Heart left ventricle (tissue), 16 donors: ENCODE data around the gene DUSP16. TPM values are rescaled to one million over a fixed set of nuclear protein-coding genes. Genes with fewer than 3 reads are reported as not detected.
A peak's percentile ranks its signal among the peaks of the same experiment; 100 is the strongest.

Source experiments
- ATAC-seq, 4 donors: fragments of 200-7000 bp; cut with Tn5 transposase; one replicate each; pipeline ENCODE4 v1.9.1; 2020 to 2022; ENCODE audit warnings: moderate library complexity in 4 of 4, mild to moderate bottlenecking in 3 of 4, moderate number of reproducible peaks in 1 of 4
- DNase-seq, 5 donors: peaks; one replicate each; pipeline ENCODE4 v3.0.0-alpha.2; 2020
- H3K27ac ChIP-seq, 12 donors: fragments of 200-600 bp; sonication (generic) in 4 of 12; one replicate each; pipeline versions ENCODE4 v1.5.0 to v1.8.0; 2016 to 2022; ENCODE audit warnings: mild to moderate bottlenecking in 2 of 12
- H3K27me3 ChIP-seq, 9 donors: fragments of 200-600 bp; sonication (generic) in 2 of 9; one replicate each; pipeline versions ENCODE4 v1.5.1 to v1.8.0; 2016 to 2022; ENCODE audit warnings: mild to moderate bottlenecking in 3 of 9
- H3K36me3 ChIP-seq, 9 donors: fragments of 200-600 bp; sonication (generic) in 2 of 9; one replicate each; pipeline versions ENCODE4 v1.5.0 to v1.8.0; 2018 to 2022; ENCODE audit warnings: mild to moderate bottlenecking in 2 of 9
- H3K4me1 ChIP-seq, 12 donors: fragments of 200-600 bp; sonication (generic) in 4 of 12; one replicate each; pipeline versions ENCODE4 v1.5.0 to v1.8.0; 2016 to 2022; ENCODE audit warnings: mild to moderate bottlenecking in 3 of 12
- H3K4me3 ChIP-seq, 12 donors: fragments of 200-600 bp; sonication (generic) in 4 of 12; one replicate each; pipeline versions ENCODE4 v1.5.0 to v1.8.0; 2017 to 2022; ENCODE audit warnings: mild to moderate bottlenecking in 9 of 12, moderate library complexity in 4 of 12
- H3K9me3 ChIP-seq, 12 donors: fragments of 200-600 bp; sonication (generic) in 4 of 12; one replicate each; pipeline versions ENCODE4 v1.5.0 to v1.8.0; 2016 to 2022; ENCODE audit warnings: mild to moderate bottlenecking in 1 of 12
- POLR2A ChIP-seq, 2 donors: fragments of 450-650 bp; IDR thresholded peaks; one replicate each; pipeline ENCODE4 v1.6.1; 2017; ENCODE audit warnings: antibody characterized with exemption in 2 of 2, mild to moderate bottlenecking in 2 of 2, moderate library complexity in 2 of 2
- WGBS, 4 donors: extraction: QIAGEN DNeasy Blood & Tissue Kit in 2 of 4; methylation state at CpG; one replicate each; pipeline versions ENCODE4 v1.1.5 to v1.1.7; 2013 to 2018; 5-methylcytosine and 5-hydroxymethylcytosine counted together
- intact Hi-C, 10 donors: fragments of 100-400 bp; cut with DNase I; formaldehyde crosslinking; loops; one replicate each; pipeline versions ENCODE4 v1.11.1 to v1.14.2; 2022
- polyA plus RNA-seq, 2 donors: library from polyadenylated mRNA; stranded (reverse); fragments of 200-250 nt; gene quantifications; one replicate each; pipeline ENCODE4 v1.2.3, GENCODE V29; 2013
- total RNA-seq, 9 donors: library from RNA; depleted of rRNA in 2 of 9; stranded (reverse); fragments of >200 nt in 2 of 9; fragmentation: NEBNext Ultra II Directional in 3 of 9; extraction: Animal tissue kit (Norgen Biotek cat#: 25700) in 3 of 9; gene quantifications; one replicate each; pipeline versions ENCODE4 v1.1.0 to v1.2.4, GENCODE V29; 2016 to 2023
- TF ChIP-seq, protein P1 (sequence below), 12 donors: fragments of 200-600 bp; sonication (generic) in 4 of 12; IDR thresholded peaks; one replicate each; pipeline versions ENCODE4 v1.5.0 to v1.8.0; 2018 to 2022; ENCODE audit warnings: antibody characterized with exemption in 12 of 12, mild to moderate bottlenecking in 5 of 12
- donor health status: ischemic (EF 13 %, LVEDD 7.1; RV severe dilation, severe dysfunction).
- donor health status: healthy with polysubstance abuse.
- donor health status: DM: no; HTN: yes; CAD: no.
- donor health status: DM: no; HTN: no; CAD: no.
- donor health status: ischemic (EF 25% LVEDD 6.9; RV normal size, moderate dysfunction).
- donor health status: ischemic (EF 25% LVEDD 5.7; RV mildly dilated, moderate dysfunction).
- donor health status: healthy.
- donor health status: DM: yes; HTN: yes; CAD: no.
- donor health status: ischemic (EF 35%, LVEDD 5.7; RV mildly dilated, moderate dysfunction).
- donor health status: nonischemic (EF 11% LVEDD 7.7; RV severe dilation, severe dysfunction).
- donor health status: DM: yes; HTN: yes; CAD: no.
- donor health status: PGD.
- donor health status: ischemic (EF 29% LVEDD 5.4; RV normal size, mild dysfunction).
- donor health status: nonischemic (EF 23%, LVEDD 6.1; RV moderate dilation, normal function).

The DUSP16 gene
- total and polyA plus RNA-seq, 11 donors, result 2.5 to 24.7 (median 15.1) TPM

- Histone ChIP-seq H3K27ac (peak overlapping the region; percentile 97 to 100 (median 99)), H3K9me3 (peaks cover 0 to 8% (median 0%) of the 10 kb centered on the region in 12 donors), H3K4me3 (peak overlapping the region; percentile 43 to 95 (median 75)), H3K36me3 (peaks cover 0 to 3% (median 0%) of the 10 kb centered on the region in 9 donors), H3K27me3 (no peaks in the 10 kb centered on the region), H3K4me1 (peaks cover 0 to 35% (median 31%) of the 10 kb centered on the region in 12 donors)
- DNase-seq, result no peak
- no peak for TF ChIP-seq POLR2A (IDR thresholded peaks at IDR 0.05)
- TF ChIP-seq, protein P1, sequence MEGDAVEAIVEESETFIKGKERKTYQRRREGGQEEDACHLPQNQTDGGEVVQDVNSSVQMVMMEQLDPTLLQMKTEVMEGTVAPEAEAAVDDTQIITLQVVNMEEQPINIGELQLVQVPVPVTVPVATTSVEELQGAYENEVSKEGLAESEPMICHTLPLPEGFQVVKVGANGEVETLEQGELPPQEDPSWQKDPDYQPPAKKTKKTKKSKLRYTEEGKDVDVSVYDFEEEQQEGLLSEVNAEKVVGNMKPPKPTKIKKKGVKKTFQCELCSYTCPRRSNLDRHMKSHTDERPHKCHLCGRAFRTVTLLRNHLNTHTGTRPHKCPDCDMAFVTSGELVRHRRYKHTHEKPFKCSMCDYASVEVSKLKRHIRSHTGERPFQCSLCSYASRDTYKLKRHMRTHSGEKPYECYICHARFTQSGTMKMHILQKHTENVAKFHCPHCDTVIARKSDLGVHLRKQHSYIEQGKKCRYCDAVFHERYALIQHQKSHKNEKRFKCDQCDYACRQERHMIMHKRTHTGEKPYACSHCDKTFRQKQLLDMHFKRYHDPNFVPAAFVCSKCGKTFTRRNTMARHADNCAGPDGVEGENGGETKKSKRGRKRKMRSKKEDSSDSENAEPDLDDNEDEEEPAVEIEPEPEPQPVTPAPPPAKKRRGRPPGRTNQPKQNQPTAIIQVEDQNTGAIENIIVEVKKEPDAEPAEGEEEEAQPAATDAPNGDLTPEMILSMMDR (IDR thresholded peaks at IDR 0.05), result no peak
- WGBS, 4 donors, result 43 to 48% (median 45%) methylated on average over 11 of the region's 11 CpGs
- no peak for ATAC-seq
- intact Hi-C loops, result loop anchor here (1.0 to 10.0 kb wide), 16 partner anchors 47 to 224 kb away; partner anchors contain the start of genes CDKN1B (in 5 of the 10), CREBL2 (in 5 of the 10), GPR19 (in 3 of the 10) and APOLD1 (in 1 of the 10)
These were observed 746 bp upstream of the DUSP16 start for GRCh38 chr12:12563290-12563928.

- WGBS, 4 donors, result 0 to 1% (median 0%) methylated on average over 31 to 45 of the region's 45 CpGs
- Histone ChIP-seq H3K36me3 (peaks cover 0 to 3% (median 0%) of the 10 kb centered on the region in 9 donors), H3K9me3 (peaks cover 0 to 3% (median 0%) of the 10 kb centered on the region in 12 donors), H3K27me3 (no peaks in the 10 kb centered on the region), H3K27ac (peak overlapping the region; percentile 97 to 100 (median 99)), H3K4me1 (peaks cover 0 to 37% (median 31%) of the 10 kb centered on the region in 12 donors), H3K4me3 (peak overlapping the region; percentile 50 to 95 (median 75))
- TF ChIP-seq POLR2A (IDR thresholded peaks at IDR 0.05), result no peak
- TF ChIP-seq, protein P1 (IDR thresholded peaks at IDR 0.05), result no peak
- intact Hi-C loops, result loop anchor here (1.0 to 10.0 kb wide), 16 partner anchors 49 to 225 kb away; partner anchors contain the start of genes CDKN1B (in 5 of the 10), CREBL2 (in 5 of the 10), GPR19 (in 3 of the 10) and APOLD1 (in 1 of the 10)
- peak in 4 of 5 donors; percentile 31 to 70 (median 46) for DNase-seq
- peak in 3 of 4 donors; percentile 0 to 17 (median 9) for ATAC-seq
These were observed 613 bp downstream of the DUSP16 start for GRCh38 chr12:12562016-12562483.

- Histone ChIP-seq H3K9me3 (no peaks in the 10 kb centered on the region), H3K4me1 (peaks cover 0 to 37% (median 31%) of the 10 kb centered on the region in 12 donors), H3K36me3 (peaks cover 0 to 3% (median 0%) of the 10 kb centered on the region in 9 donors), H3K27ac (peak overlapping the region; percentile 97 to 100 (median 99)), H3K4me3 (peak overlapping the region; percentile 50 to 95 (median 75)), H3K27me3 (no peaks in the 10 kb centered on the region)
- intact Hi-C loops, result loop anchor here (1.0 to 10.0 kb wide), 17 partner anchors 49 to 226 kb away; partner anchors contain the start of genes CDKN1B (in 5 of the 10), CREBL2 (in 5 of the 10), GPR19 (in 3 of the 10) and APOLD1 (in 1 of the 10)
- 0 to 1% (median 0%) methylated on average over 15 to 60 of the region's 60 CpGs for WGBS, 4 donors
- TF ChIP-seq POLR2A (IDR thresholded peaks at IDR 0.05), result peak in 1 of 2 donors; percentile 38
- TF ChIP-seq, protein P1 (IDR thresholded peaks at IDR 0.05), result peak in 4 of 12 donors; percentile 7 to 30 (median 22)
- ATAC-seq (peak; percentile 30 to 57 (median 48)), DNase-seq (peak; percentile 68 to 86 (median 82))
These were observed 1.2 kb downstream of the DUSP16 start for GRCh38 chr12:12561371-12562015.
